Lower leg skin (tissue), 4 donors: ENCODE data around the gene MRPL11. TPM values are rescaled to one million over a fixed set of nuclear protein-coding genes. Genes with fewer than 3 reads are reported as not detected.

Source experiments
- DNase-seq, 2 donors: peaks; one replicate each; pipeline ENCODE4 v3.0.0-alpha.2; 2019; ENCODE audit warnings: low spot score in 2 of 2
- H3K4me3 ChIP-seq: fragments of 200-600 bp; sonication (generic); 2 replicates; pipeline ENCODE4 v1.5.1; 2017; ENCODE audit warnings: mild to moderate bottlenecking, low read depth; ENCODE audit not compliant: poor library complexity, severe bottlenecking
- CTCF ChIP-seq, 3 donors: fragments of 450-650 bp; IDR thresholded peaks; one replicate each; pipeline ENCODE4 v1.5.1; 2016; ENCODE audit warnings: antibody characterized with exemption in 3 of 3, mild to moderate bottlenecking in 3 of 3, moderate library complexity in 2 of 3
- POLR2A ChIP-seq, 2 donors: fragments of 450-650 bp; IDR thresholded peaks; one replicate each; pipeline ENCODE4 v1.6.1; 2016 to 2017; ENCODE audit warnings: antibody characterized with exemption in 2 of 2, mild to moderate bottlenecking in 1 of 2, moderate library complexity in 1 of 2
- WGBS, 2 donors: methylation state at CpG; one replicate each; pipeline ENCODE4 v1.1.5; 2018; 5-methylcytosine and 5-hydroxymethylcytosine counted together
- intact Hi-C: fragments of 100-400 bp; cut with DNase I; formaldehyde crosslinking; loops from one replicate; pipeline ENCODE4 v1.15.0; 2023; ENCODE audit warnings: low total_unique reads
- total RNA-seq, 4 donors: library from RNA; depleted of rRNA; stranded (reverse); fragments of >200 nt; gene quantifications; one replicate each; pipeline ENCODE4 v1.1.0, GENCODE V29; 2016

The MRPL11 gene
- total RNA-seq, 4 donors from 2014 or later: 30.6 to 41.1 (median 36.2) TPM

GRCh38 chr11:66388780-66389386, 49.8 kb downstream of the MRPL11 start:
- no peak for TF ChIP-seq CTCF (IDR thresholded peaks at IDR 0.05)
- no peak for TF ChIP-seq POLR2A (IDR thresholded peaks at IDR 0.05)
- 23 to 27% methylated on average over 8 of the region's 8 CpGs for WGBS, 2 donors
- intact Hi-C loops: loop anchor here (5.0 kb wide), 1 partner anchor 82 kb away; no protein-coding TSS in a partner anchor
- no peak overlapping the region for H3K4me3 ChIP-seq
- DNase-seq: peak; percentile 56 to 90

- intact Hi-C loops: loop anchor here (5.0 kb wide), 1 partner anchor 79 kb away; no protein-coding TSS in a partner anchor
- no peak overlapping the region for H3K4me3 ChIP-seq
- peak in 1 of 3 donors; percentile 59 for TF ChIP-seq CTCF (IDR thresholded peaks at IDR 0.05)
- TF ChIP-seq POLR2A (IDR thresholded peaks at IDR 0.05): no peak
- DNase-seq: peak; percentile 89 to 97
- 5 to 7% methylated on average over 20 of the region's 20 CpGs for WGBS, 2 donors
These were observed 52.2 kb downstream of the MRPL11 start for GRCh38 chr11:66386171-66387069.

Other genes starting within 250 kb of the MRPL11 start
- 10 to 100 TPM; 16.8 to 37.3 (median 23.0) TPM for gene KLC2, start 181.1 kb downstream of the MRPL11 start, total RNA-seq
- 100 to 1,000 TPM; 118 to 143 (median 126) TPM for gene RAB1B, start 170.2 kb downstream of the MRPL11 start, total RNA-seq
- 1 to 10 TPM in 1 of 4 donors, under 1 TPM in 1, not detected in 2; 0.42 to 3.2 TPM for gene CNIH2, start 160.7 kb downstream of the MRPL11 start, total RNA-seq
- 10 to 100 TPM; 55.3 to 76.2 (median 74.1) TPM for gene YIF1A, start 149.7 kb downstream of the MRPL11 start, total RNA-seq
- gene TMEM151A, start 147.0 kb downstream of the MRPL11 start, total RNA-seq: not detected
- gene CD248, start 121.8 kb downstream of the MRPL11 start, total RNA-seq: 10 to 100 TPM in 2 of 4 donors, 1 to 10 TPM in 2; 6.3 to 23.5 (median 12.3) TPM
- 10 to 100 TPM; 48.3 to 56.9 (median 53.8) TPM for gene RIN1, start 102.4 kb downstream of the MRPL11 start, total RNA-seq
- gene BRMS1, start 93.7 kb downstream of the MRPL11 start, total RNA-seq: 10 to 100 TPM; 40.1 to 68.4 (median 57.5) TPM
- gene B4GAT1, start 91.2 kb downstream of the MRPL11 start, total RNA-seq: 10 to 100 TPM; 23.9 to 32.4 (median 30.0) TPM
- gene SLC29A2, start 67.1 kb downstream of the MRPL11 start, total RNA-seq: 1 to 10 TPM; 1.8 to 2.7 (median 2.4) TPM
- gene NPAS4, start 17.8 kb downstream of the MRPL11 start, total RNA-seq: under 1 TPM in 1 of 4 donors, not detected in 3; 0.19 TPM
- gene PELI3, start 28.1 kb upstream of the MRPL11 start, total RNA-seq: 10 to 100 TPM; 14.3 to 22.0 (median 17.1) TPM
- gene DPP3, start 41.6 kb upstream of the MRPL11 start, total RNA-seq: 10 to 100 TPM; 15.5 to 48.5 (median 20.1) TPM
- 10 to 100 TPM; 27.4 to 51.6 (median 37.1) TPM for gene BBS1, start 71.8 kb upstream of the MRPL11 start, total RNA-seq
- 10 to 100 TPM in 3 of 4 donors, 1 to 10 TPM in 1; 9.9 to 18.0 (median 14.7) TPM for gene ZDHHC24, start 107.2 kb upstream of the MRPL11 start, total RNA-seq
- not detected for gene ACTN3, start 108.1 kb upstream of the MRPL11 start, total RNA-seq
- 100 to 1,000 TPM in 2 of 4 donors, 10 to 100 TPM in 2; 96.4 to 120 (median 103) TPM for gene CTSF, start 129.8 kb upstream of the MRPL11 start, total RNA-seq
- under 1 TPM; 0.11 to 0.42 (median 0.25) TPM for gene CCDC87, start 154.2 kb upstream of the MRPL11 start, total RNA-seq
- gene CCS, start 154.3 kb upstream of the MRPL11 start, total RNA-seq: 10 to 100 TPM; 13.7 to 24.2 (median 15.2) TPM
- gene RBM14, start 177.8 kb upstream of the MRPL11 start, total RNA-seq: 10 to 100 TPM; 35.8 to 47.4 (median 44.6) TPM
- gene RBM4, start 199.9 kb upstream of the MRPL11 start, total RNA-seq: 10 to 100 TPM; 59.2 to 96.6 (median 76.0) TPM
- gene RBM4B, start 239.0 kb upstream of the MRPL11 start, total RNA-seq: 10 to 100 TPM in 2 of 4 donors, 1 to 10 TPM in 2; 8.6 to 18.0 (median 12.2) TPM